Measurements from ENCODE around the gene CACNA2D3. TPM values are rescaled to one million over a fixed set of nuclear protein-coding genes. Genes with fewer than 3 reads are reported as not detected.

CACNA2D3 gene
- total and polyA plus RNA-seq, 12 donors, result 0.26 to 13.7 (median 2.8) TPM; not detected in 1

DNA sequence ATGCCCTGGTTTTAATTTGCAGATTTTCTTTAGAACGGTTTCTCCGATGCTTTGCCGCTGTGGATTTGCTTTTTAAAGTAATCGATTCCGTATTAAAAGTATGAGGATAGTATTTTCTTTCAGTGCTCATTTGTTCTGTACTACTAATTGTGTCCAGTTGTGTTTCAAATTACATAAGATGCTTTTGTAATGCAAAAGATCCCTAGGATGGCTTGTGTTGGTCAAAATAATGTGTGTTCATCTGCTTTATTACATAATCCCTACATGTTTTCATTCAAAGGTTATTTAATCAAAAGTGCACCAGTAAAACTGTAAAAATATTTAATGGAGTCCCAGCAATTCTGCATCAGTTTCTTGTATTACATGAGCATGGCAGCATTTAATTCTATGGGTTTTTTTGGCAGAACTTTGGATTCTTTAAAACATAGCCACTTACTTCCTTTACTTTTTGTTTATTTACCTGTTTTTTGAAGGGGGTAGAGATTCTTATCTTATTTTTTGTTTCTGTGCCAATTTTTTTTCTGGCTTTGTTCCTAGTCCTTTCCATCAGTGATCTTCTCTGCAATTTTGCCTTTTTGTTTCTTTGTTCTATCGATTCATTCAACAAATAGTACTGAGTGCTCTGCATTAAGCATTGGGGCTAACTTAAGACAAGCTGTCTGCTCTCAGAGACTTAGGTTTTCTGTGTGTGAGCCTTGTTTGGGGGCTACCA, 452.7 kb downstream of the CACNA2D3 start:
- intact Hi-C loops (cut with DNase I), result no loop called here
- Histone ChIP-seq H3K9me3 (replicated peaks in 1 of 3) (no peaks in the 10 kb centered on the region), H3K36me3 (replicated peaks in 1 of 2) (no peaks in the 10 kb centered on the region), H3K27ac (no peak overlapping the region), H3K4me1 (replicated peaks in 1 of 2) (no peaks in the 10 kb centered on the region), H3K4me3 (no peak overlapping the region), H3K27me3 (no peaks in the 10 kb centered on the region)
- 79 to 96% (median 92%) methylated on average over 6 of the region's 6 CpGs for WGBS, 4 donors
- no peak for TF ChIP-seq POLR2A (IDR thresholded peaks at IDR 0.05)
- TF ChIP-seq, protein P1, sequence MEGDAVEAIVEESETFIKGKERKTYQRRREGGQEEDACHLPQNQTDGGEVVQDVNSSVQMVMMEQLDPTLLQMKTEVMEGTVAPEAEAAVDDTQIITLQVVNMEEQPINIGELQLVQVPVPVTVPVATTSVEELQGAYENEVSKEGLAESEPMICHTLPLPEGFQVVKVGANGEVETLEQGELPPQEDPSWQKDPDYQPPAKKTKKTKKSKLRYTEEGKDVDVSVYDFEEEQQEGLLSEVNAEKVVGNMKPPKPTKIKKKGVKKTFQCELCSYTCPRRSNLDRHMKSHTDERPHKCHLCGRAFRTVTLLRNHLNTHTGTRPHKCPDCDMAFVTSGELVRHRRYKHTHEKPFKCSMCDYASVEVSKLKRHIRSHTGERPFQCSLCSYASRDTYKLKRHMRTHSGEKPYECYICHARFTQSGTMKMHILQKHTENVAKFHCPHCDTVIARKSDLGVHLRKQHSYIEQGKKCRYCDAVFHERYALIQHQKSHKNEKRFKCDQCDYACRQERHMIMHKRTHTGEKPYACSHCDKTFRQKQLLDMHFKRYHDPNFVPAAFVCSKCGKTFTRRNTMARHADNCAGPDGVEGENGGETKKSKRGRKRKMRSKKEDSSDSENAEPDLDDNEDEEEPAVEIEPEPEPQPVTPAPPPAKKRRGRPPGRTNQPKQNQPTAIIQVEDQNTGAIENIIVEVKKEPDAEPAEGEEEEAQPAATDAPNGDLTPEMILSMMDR (IDR thresholded peaks at IDR 0.05), result no peak
- DNase-seq, result no peak

DNA sequence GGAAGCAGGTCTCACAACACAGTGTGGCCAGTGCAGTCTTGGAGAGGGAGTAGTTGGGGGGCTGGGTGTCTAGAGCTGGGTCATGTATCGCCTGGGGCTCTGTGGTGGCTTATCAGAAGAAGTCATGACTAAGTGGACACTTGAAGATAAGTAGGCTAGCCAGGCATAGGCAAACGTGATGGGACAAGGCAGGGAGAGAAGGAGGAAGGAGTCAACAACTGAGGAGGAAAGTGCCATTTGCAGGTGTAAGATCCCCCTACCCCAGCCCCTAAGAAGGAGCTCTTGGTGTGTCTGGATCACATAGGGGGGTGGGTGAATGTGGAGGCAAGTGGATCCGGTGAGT, 453.2 kb downstream of the CACNA2D3 start:
- Histone ChIP-seq H3K27me3 (no peaks in the 10 kb centered on the region), H3K4me1 (replicated peaks in 1 of 2) (no peaks in the 10 kb centered on the region), H3K9me3 (replicated peaks in 1 of 3) (no peaks in the 10 kb centered on the region), H3K36me3 (replicated peaks in 1 of 2) (no peaks in the 10 kb centered on the region), H3K27ac (no peak overlapping the region), H3K4me3 (no peak overlapping the region)
- TF ChIP-seq POLR2A (IDR thresholded peaks at IDR 0.05), result no peak
- intact Hi-C loops (cut with DNase I), result no loop called here
- 46 to 68% (median 60%) methylated on average over 3 of the region's 3 CpGs for WGBS, 4 donors
- DNase-seq, result no peak

DNA sequence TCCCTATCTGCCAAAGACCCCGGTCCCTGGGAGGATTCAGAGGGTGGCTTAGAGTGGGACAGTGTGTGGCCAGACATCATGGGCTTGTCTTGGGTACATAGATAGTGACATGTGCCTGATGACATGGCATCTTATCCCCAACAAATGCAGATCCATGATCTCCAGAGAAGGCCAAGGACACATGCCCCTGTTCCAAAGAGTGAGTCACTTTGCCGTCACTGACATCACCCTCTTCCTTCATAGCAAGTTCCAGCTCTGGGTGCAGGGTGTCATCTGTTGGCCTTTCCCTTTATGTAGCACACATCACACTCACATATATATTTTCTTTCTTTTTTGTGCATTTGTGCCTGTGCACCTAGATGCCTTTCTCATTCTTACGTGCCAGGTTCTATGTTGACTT, 455.0 kb downstream of the CACNA2D3 start:
- H3K9me3 ChIP-seq (replicated peaks in 1 of 3), result no peaks in the 10 kb centered on the region
- H3K36me3 ChIP-seq (replicated peaks in 1 of 2), result no peaks in the 10 kb centered on the region
- TF ChIP-seq POLR2A (IDR thresholded peaks at IDR 0.05), result no peak
- TF ChIP-seq, protein P1 (IDR thresholded peaks at IDR 0.05), result no peak
- no peaks in the 10 kb centered on the region for H3K4me1 ChIP-seq (replicated peaks in 1 of 2)
- intact Hi-C loops (cut with DNase I), result no loop called here
- H3K27me3 ChIP-seq, result no peaks in the 10 kb centered on the region
- DNase-seq, result peak; percentile 39 to 71 (median 47)
- WGBS, 4 donors, result 71 to 80% (median 75%) methylated on average over 2 to 3 of the region's 3 CpGs
- no peak overlapping the region for H3K4me3 ChIP-seq
- H3K27ac ChIP-seq, result no peak overlapping the region

DNA sequence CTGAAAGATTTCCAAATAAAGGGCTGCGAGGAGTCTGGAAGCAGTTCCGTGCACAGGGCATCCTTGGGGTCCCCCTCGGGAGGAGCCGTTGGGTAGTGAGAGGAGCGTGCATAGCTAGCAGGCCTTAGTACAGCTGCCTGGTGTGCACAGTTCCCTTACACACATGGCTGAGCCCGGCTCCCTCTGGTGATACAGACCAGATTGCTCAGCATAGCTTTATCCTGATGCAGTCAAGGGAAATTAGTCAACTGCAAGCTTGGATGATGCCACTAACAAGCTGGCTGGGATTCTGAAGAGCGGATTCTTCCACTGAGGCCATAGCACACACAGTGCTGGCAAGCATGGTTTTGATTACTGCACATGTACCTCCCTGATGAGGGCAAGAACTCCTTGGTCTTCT, 456.1 kb downstream of the CACNA2D3 start:
- DNase-seq, result no peak
- 85 to 95% (median 91%) methylated on average over 6 to 7 of the region's 7 CpGs for WGBS, 4 donors
- Histone ChIP-seq H3K4me3 (no peak overlapping the region), H3K9me3 (replicated peaks in 1 of 3) (no peaks in the 10 kb centered on the region), H3K36me3 (replicated peaks in 1 of 2) (no peaks in the 10 kb centered on the region), H3K27me3 (no peaks in the 10 kb centered on the region), H3K4me1 (replicated peaks in 1 of 2) (no peaks in the 10 kb centered on the region), H3K27ac (no peak overlapping the region)
- TF ChIP-seq POLR2A (IDR thresholded peaks at IDR 0.05), result no peak
- TF ChIP-seq, protein P1 (IDR thresholded peaks at IDR 0.05), result no peak
- intact Hi-C loops (cut with DNase I), result no loop called here

DNA sequence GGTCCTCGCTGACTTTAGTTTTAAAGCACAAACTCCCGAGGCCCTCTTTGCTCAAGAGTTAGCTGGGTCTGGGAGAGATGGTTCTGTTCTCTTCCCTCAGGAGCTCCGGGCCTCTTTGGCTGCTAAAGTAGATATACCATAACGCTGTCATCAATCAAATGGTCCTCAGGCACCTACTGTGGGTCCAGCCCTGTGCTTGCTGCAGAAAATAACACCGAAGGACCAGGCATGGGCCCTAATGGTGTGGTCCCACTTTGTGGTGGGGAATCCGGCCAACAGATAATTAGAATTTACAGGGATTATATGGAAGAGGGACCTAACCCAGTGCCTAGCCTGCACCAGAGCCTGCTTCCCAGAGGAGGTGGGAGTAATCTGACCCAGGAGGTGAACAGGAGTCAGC, 458.1 kb downstream of the CACNA2D3 start:
- Histone ChIP-seq H3K27ac (no peak overlapping the region), H3K36me3 (replicated peaks in 1 of 2) (no peaks in the 10 kb centered on the region), H3K4me3 (no peak overlapping the region), H3K27me3 (no peaks in the 10 kb centered on the region), H3K4me1 (replicated peaks in 1 of 2) (no peaks in the 10 kb centered on the region), H3K9me3 (replicated peaks in 1 of 3) (no peaks in the 10 kb centered on the region)
- intact Hi-C loops (cut with DNase I), result no loop called here
- TF ChIP-seq POLR2A (IDR thresholded peaks at IDR 0.05), result no peak
- TF ChIP-seq, protein P1 (IDR thresholded peaks at IDR 0.05), result no peak
- 79 to 89% (median 80%) methylated on average over 6 of the region's 6 CpGs for WGBS, 4 donors
- DNase-seq, result no peak
